Mesendoderm (in vitro differentiated cells): ENCODE results near the gene ZFYVE9.

ENCODE experiments used
- DNase-seq: peaks from one replicate; pipeline ENCODE4 v3.0.0; 2013
- H2AK5ac ChIP-seq: 2 replicates; pipeline ENCODE4 v1.6.1; 2013; ENCODE audit warnings: low read length, inconsistent platforms
- H2BK120ac ChIP-seq: 2 replicates; pipeline ENCODE4 v1.6.1; 2013; ENCODE audit warnings: low read depth, mild to moderate bottlenecking, low read length, moderate library complexity, mixed read lengths
- H2BK15ac ChIP-seq: replicated peaks from 2 replicates; pipeline ENCODE4 v1.6.1; 2013; ENCODE audit warnings: low read depth, mild to moderate bottlenecking, moderate library complexity
- H2BK5ac ChIP-seq: 2 replicates; pipeline ENCODE4 v1.6.1; 2013; ENCODE audit warnings: low read length, inconsistent platforms
- H3K18ac ChIP-seq: 2 replicates; pipeline ENCODE4 v1.6.1; 2013; ENCODE audit warnings: mild to moderate bottlenecking, low read length, mixed read lengths
- H3K23ac ChIP-seq: one replicate; pipeline ENCODE4 v1.6.1; 2013; ENCODE audit warnings: low read length
- H3K27ac ChIP-seq: 2 replicates; pipeline ENCODE4 v1.5.1; 2013; ENCODE audit warnings: low read depth, mild to moderate bottlenecking, inconsistent platforms, low read length, moderate library complexity
- H3K27me3 ChIP-seq: 2 replicates; pipeline ENCODE4 v1.6.1; 2013; ENCODE audit warnings: low read length, control low read depth, mild to moderate bottlenecking, inconsistent platforms; ENCODE audit not compliant: insufficient read depth, poor library complexity
- H3K36me3 ChIP-seq: 2 replicates; pipeline ENCODE4 v1.6.1; 2013; ENCODE audit warnings: low read length, inconsistent platforms; ENCODE audit not compliant: control insufficient read depth, insufficient read depth
- H3K4ac ChIP-seq: one replicate; pipeline ENCODE4 v1.6.1; 2013; ENCODE audit warnings: low read depth, mild to moderate bottlenecking, low read length, moderate library complexity
- H3K4me1 ChIP-seq: 2 replicates; pipeline ENCODE4 v1.6.1; 2013; ENCODE audit warnings: low read depth, low read length, inconsistent platforms; ENCODE audit not compliant: control insufficient read depth
- H3K4me2 ChIP-seq: 2 replicates; pipeline ENCODE4 v1.6.1; 2013; ENCODE audit warnings: low read length
- H3K4me3 ChIP-seq: 2 replicates; pipeline ENCODE4 v1.5.1; 2013; ENCODE audit warnings: mild to moderate bottlenecking, low read length
- H3K56ac ChIP-seq: one replicate; pipeline ENCODE4 v1.6.1; 2013; ENCODE audit warnings: low read length
- H3K79me1 ChIP-seq: 2 replicates; pipeline ENCODE4 v1.6.1; 2013; ENCODE audit warnings: low read length, inconsistent platforms
- H3K79me2 ChIP-seq: 2 replicates; pipeline ENCODE4 v1.6.1; 2013; ENCODE audit warnings: mild to moderate bottlenecking, low read length; ENCODE audit not compliant: control insufficient read depth, insufficient read depth
- H3K9ac ChIP-seq: 2 replicates; pipeline ENCODE4 v1.6.1; 2013; ENCODE audit warnings: low read length, inconsistent platforms
- H4K5ac ChIP-seq: one replicate; pipeline ENCODE4 v1.6.1; 2013; ENCODE audit warnings: low read length
- H4K8ac ChIP-seq: one replicate; pipeline ENCODE4 v1.6.1; 2013; ENCODE audit warnings: low read depth, mild to moderate bottlenecking, control low read depth, low read length, moderate library complexity
- WGBS: extraction: QIAGEN DNeasy Blood & Tissue Kit; methylation state at CpG from one replicate; pipeline ENCODE4 v1.1.7; 2013; ENCODE audit warnings: low lambda C conversion rate, missing lambda C conversion rate; ENCODE audit not compliant: insufficient coverage; ENCODE audit errors: extremely low coverage; 5-methylcytosine and 5-hydroxymethylcytosine counted together

The ZFYVE9 gene

DNA sequence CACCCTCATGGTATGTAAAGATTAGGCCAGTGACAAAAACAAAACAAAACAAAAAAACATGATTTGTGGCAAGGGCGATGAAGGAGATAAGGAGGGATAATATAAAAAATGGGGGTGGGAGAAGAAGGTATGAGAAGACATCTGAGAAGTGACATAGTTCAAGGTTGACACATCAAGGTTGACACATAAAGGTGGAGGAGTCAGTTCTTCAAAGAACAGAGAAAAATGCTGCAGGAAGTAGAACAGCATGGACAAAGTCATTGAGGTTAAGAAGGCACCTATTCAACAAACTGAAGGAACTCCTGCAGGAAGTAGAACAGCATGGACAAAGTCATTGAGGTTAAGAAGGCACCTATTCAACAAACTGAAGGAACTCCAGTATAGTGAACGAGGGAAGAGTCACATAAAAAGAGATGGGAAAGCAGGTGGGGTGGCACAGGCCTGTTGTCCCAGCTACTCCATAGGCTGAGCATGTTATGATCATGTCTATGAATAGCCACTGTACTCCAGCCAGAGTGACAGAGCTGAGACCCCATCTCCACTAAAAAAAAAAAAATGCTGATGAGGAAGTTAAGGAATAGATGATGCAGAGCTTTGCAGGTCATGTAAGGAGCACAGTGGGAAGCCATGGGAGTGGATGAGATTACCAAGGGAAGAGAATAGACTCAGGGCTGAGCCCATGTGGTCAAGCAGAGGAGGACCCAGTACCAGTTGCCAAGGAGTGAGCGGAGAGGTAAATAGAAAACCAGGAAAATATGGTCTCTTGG is 101.5 kb downstream of the ZFYVE9 start:
- Histone ChIP-seq H3K18ac (no peak overlapping the region), H4K8ac (no peak overlapping the region), H3K4me2 (no peak overlapping the region), H3K9ac (no peak overlapping the region), H3K23ac (no peak overlapping the region), H3K4me3 (no peak overlapping the region), H3K79me1 (no peaks in the 10 kb centered on the region), H2BK5ac (no peak overlapping the region), H4K5ac (no peak overlapping the region), H3K4me1 (peaks cover 7% of the 10 kb centered on the region), H3K79me2 (no peaks in the 10 kb centered on the region), H3K4ac (no peak overlapping the region), H3K27me3 (no peaks in the 10 kb centered on the region), H2AK5ac (no peak overlapping the region), H2BK120ac (no peak overlapping the region), H2BK15ac (no peak overlapping the region), H3K56ac (no peak overlapping the region), H3K36me3 (no peaks in the 10 kb centered on the region), H3K27ac (peak overlapping the region; percentile 11)
- no peak for DNase-seq
- 100% methylated on average over 1 of the region's 3 CpGs for WGBS

DNA sequence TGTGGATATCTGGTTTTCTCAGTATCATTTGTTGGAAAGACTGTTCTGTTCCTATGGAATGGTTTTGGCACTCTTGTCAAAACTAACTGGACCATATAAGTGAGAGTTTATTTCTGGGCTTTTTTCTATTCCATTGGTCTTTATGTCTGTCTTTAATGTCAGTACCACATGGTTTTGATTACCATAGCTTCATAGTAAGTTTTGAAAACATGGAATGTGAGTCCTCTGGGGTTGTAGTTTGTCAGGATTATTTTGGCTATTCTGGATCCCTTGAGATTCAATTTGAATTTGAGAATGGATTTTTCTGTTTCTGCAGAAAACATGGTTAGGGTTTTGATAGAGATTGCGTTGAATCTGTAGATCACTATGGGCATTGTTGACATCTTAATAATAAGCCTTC is 107.9 kb downstream of the ZFYVE9 start:
- Histone ChIP-seq H3K79me1 (no peaks in the 10 kb centered on the region), H3K4me2 (no peak overlapping the region), H3K56ac (no peak overlapping the region), H4K8ac (no peak overlapping the region), H3K27ac (no peak overlapping the region), H3K27me3 (no peaks in the 10 kb centered on the region), H4K5ac (no peak overlapping the region), H2BK120ac (no peak overlapping the region), H2BK15ac (no peak overlapping the region), H3K4me3 (no peak overlapping the region), H2BK5ac (no peak overlapping the region), H2AK5ac (no peak overlapping the region), H3K79me2 (no peaks in the 10 kb centered on the region), H3K36me3 (no peaks in the 10 kb centered on the region), H3K4ac (no peak overlapping the region), H3K23ac (no peak overlapping the region), H3K9ac (no peak overlapping the region), H3K18ac (no peak overlapping the region), H3K4me1 (no peaks in the 10 kb centered on the region)
- no CpG with 5 or more reads among the region's 1 CpG for WGBS
- no peak for DNase-seq

DNA sequence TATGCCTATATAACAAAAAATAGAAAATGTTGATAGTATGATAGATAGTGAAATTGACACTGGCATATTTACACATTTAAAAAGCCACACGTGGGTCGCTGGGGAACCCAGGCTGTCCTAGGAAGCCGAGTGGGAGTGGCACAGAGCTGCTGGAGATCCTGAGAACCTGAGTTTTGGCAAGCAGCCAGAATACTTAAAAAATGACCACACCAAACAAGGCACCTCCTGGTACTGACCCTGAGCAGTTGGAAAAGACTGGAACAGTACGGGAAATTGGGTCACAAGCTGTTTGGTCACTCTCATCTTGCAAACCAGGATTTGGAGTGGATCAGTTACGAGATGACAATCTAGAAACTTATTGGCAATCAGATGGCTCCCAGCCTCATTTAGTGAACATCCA is 111.5 kb downstream of the ZFYVE9 start:
- no peak overlapping the region for H3K9ac ChIP-seq

DNA sequence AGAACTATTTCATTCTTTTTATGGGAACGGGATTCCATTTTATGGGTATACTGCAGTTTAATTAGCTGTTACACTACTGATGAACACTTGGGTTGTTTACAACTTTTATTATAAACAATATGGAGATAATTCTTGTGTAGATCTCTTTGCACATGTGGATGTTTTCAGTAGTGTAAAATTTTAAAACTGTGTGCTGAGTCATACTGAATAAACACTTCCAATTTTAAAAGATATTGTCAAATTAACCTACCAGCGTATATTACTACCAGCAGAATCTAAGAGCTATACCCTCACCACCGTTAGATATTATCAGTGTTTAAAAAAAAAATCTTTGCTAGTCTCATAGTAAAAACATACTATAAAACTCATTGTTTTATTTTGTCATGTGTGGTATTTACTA is 118.0 kb downstream of the ZFYVE9 start:
- Histone ChIP-seq H3K36me3 (no peaks in the 10 kb centered on the region), H3K79me2 (no peaks in the 10 kb centered on the region), H3K4ac (no peak overlapping the region), H3K4me2 (no peak overlapping the region), H3K18ac (no peak overlapping the region), H3K23ac (no peak overlapping the region), H2BK120ac (no peak overlapping the region), H3K79me1 (no peaks in the 10 kb centered on the region), H3K4me3 (no peak overlapping the region), H4K8ac (no peak overlapping the region), H3K4me1 (no peaks in the 10 kb centered on the region), H3K27ac (no peak overlapping the region), H2BK15ac (no peak overlapping the region), H4K5ac (no peak overlapping the region), H3K27me3 (no peaks in the 10 kb centered on the region), H3K9ac (no peak overlapping the region), H3K56ac (no peak overlapping the region), H2AK5ac (no peak overlapping the region), H2BK5ac (no peak overlapping the region)
- DNase-seq, result no peak
- no CpG with 5 or more reads among the region's 3 CpGs for WGBS

More for the DNA sequence above, 111.5 kb downstream of the ZFYVE9 start:
- Histone ChIP-seq H3K23ac (no peak overlapping the region), H2AK5ac (no peak overlapping the region), H4K5ac (no peak overlapping the region), H3K79me2 (no peaks in the 10 kb centered on the region), H4K8ac (no peak overlapping the region), H3K4me3 (no peak overlapping the region), H2BK120ac (no peak overlapping the region), H3K4ac (no peak overlapping the region), H3K27me3 (no peaks in the 10 kb centered on the region), H2BK15ac (no peak overlapping the region), H3K36me3 (no peaks in the 10 kb centered on the region), H2BK5ac (no peak overlapping the region), H3K79me1 (no peaks in the 10 kb centered on the region), H3K56ac (no peak overlapping the region), H3K18ac (no peak overlapping the region), H3K4me1 (no peaks in the 10 kb centered on the region), H3K27ac (no peak overlapping the region), H3K4me2 (no peak overlapping the region)
- no peak for DNase-seq
- WGBS, result no CpG with 5 or more reads among the region's 5 CpGs

DNA sequence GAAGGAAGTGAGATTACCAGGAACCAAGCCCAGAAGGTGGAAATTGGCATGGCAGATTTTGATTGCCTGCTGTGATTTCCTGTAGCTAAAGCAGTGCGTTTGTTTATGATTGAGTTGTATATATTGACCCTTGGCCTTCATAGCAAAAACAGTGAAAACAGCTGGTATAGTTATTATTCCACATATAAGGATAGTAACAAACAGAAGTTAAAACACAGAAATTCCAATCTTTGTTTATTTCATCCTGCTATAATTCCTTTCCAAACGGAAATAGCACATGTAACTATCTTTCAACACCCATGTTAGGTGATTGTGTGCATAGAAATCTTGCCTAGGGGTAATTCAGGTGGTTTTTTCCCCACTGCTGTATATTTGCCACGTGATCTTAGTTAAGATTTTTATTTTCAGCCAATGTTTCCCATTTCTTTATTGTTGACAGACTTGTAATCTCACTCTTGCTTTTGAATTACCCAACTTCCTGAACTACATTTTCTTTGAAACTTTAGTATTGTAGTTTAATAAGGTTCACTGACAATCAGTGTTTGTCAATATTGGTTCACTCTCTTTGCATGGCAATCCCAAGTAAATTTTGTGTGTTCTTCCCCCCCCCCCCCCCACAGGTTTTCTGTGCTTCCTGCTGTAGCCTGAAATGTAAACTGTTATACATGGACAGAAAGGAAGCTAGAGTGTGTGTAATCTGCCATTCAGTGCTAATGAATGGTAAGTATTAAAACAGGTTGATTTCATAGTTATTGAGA is 121.4 kb downstream of the ZFYVE9 start:
- H2AK5ac ChIP-seq, result no peak overlapping the region
- H3K9ac ChIP-seq, result no peak overlapping the region
- no peak overlapping the region for H2BK120ac ChIP-seq

More for the DNA sequence above, 121.4 kb downstream of the ZFYVE9 start:
- no peaks in the 10 kb centered on the region for H3K79me2 ChIP-seq
- WGBS, result no CpG with 5 or more reads among the region's 3 CpGs
- H4K8ac ChIP-seq, result no peak overlapping the region
- H3K4ac ChIP-seq, result no peak overlapping the region
- H3K56ac ChIP-seq, result no peak overlapping the region
- no peak overlapping the region for H4K5ac ChIP-seq
- no peak overlapping the region for H2BK15ac ChIP-seq
- no peak for DNase-seq
- no peak overlapping the region for H3K23ac ChIP-seq
- no peak overlapping the region for H3K4me3 ChIP-seq
- H3K36me3 ChIP-seq, result no peaks in the 10 kb centered on the region
- no peak overlapping the region for H2BK5ac ChIP-seq
- no peak overlapping the region for H3K4me2 ChIP-seq
- no peaks in the 10 kb centered on the region for H3K27me3 ChIP-seq
- H3K27ac ChIP-seq, result no peak overlapping the region
- no peaks in the 10 kb centered on the region for H3K4me1 ChIP-seq
- no peak overlapping the region for H3K18ac ChIP-seq
- no peaks in the 10 kb centered on the region for H3K79me1 ChIP-seq
